H1 (cell line): ENCODE results near the gene VRK2.

Source experiments
- CEBPB ChIP-seq: IDR thresholded peaks from 2 replicates; pipeline ENCODE4 v1.6.1; 2012; ENCODE audit warnings: low read depth, low read length
- SP1 ChIP-seq: IDR thresholded peaks from 2 replicates; pipeline ENCODE4 v1.6.1; 2011; ENCODE audit warnings: low read depth, low read length

DNA sequence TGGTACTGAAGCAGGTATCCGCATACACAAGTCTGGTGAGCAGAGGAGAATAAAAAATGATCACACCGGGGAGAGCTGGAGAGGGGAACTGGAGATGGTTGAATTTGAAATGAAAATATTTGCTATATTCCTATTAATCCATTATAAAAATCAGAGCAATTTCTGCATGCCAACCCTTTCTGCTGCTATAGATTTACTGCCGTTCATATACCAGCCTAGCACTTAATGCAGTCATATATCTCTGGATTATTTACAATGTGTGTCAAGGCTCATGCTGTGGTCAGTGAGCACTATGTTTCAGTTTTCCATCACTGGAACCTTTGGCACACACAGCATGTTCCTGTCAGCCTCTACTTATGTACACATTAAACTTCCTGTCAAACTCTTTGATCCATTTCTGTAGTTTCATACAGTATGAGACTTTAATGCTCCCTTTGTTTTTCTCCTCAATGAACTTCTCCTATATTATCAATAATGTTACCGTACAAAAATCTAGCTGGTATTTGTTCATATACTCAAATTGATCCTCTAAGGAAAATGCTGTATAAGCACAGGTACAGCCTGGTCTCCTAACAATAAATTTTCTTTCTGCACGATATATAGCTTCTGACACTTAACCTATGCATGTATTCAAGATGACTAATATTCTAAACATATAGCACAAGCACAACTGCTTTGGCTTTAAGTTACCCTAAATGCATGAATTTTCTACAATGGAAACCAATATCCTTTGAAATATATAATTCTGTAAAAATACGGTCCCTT, 157.8 kb downstream of the VRK2 start:
- TF ChIP-seq SP1 (no peak), CEBPB (no peak)
